Psoas muscle (tissue), 8 donors: ENCODE data around the gene RBM17. TPM values are rescaled to one million over a fixed set of nuclear protein-coding genes. Genes with fewer than 3 reads are reported as not detected.
A peak's percentile ranks its signal among the peaks of the same experiment; 100 is the strongest.
"Not testable (repeated sequence)": the region's sequence is repeated elsewhere in the genome, so short reads cannot be mapped to it uniquely, and the experiment has no call there.

Experiments used
- ATAC-seq, 4 donors: fragments of 200-7000 bp; cut with Tn5 transposase; one replicate each; pipeline ENCODE4 v1.9.1; 2020; ENCODE audit warnings: moderate library complexity in 3 of 4, mild to moderate bottlenecking in 2 of 4
- DNase-seq, 2 donors: peaks; one replicate each; pipeline ENCODE4 v3.0.0-alpha.2; 2020
- H3K27ac ChIP-seq: fragments of 200-600 bp; one replicate; pipeline ENCODE4 v1.8.0; 2022
- H3K27me3 ChIP-seq, 3 donors: fragments of 200-600 bp in 1 of 3; one replicate each; pipeline versions ENCODE4 v1.6.1 to v1.8.0; 2013 to 2022; ENCODE audit warnings: low read length in 2 of 3, mild to moderate bottlenecking in 2 of 3, moderate library complexity in 1 of 3; ENCODE audit not compliant: insufficient read depth in 3 of 3
- H3K36me3 ChIP-seq, 2 donors: fragments of 200-600 bp in 1 of 2; one replicate each; pipeline versions ENCODE4 v1.6.1 to v1.8.0; 2013 to 2022; ENCODE audit warnings: low read depth in 1 of 2, mild to moderate bottlenecking in 1 of 2, moderate library complexity in 1 of 2; ENCODE audit not compliant: insufficient read depth in 1 of 2
- H3K4me1 ChIP-seq: fragments of 200-600 bp; one replicate; pipeline ENCODE4 v1.8.0; 2022
- H3K4me3 ChIP-seq: fragments of 200-600 bp; one replicate; pipeline ENCODE4 v1.8.0; 2022; ENCODE audit warnings: mild to moderate bottlenecking
- H3K9me3 ChIP-seq: fragments of 200-600 bp; one replicate; pipeline ENCODE4 v1.8.0; 2022
- WGBS, 3 donors: extraction: QIAGEN DNeasy Blood & Tissue Kit; methylation state at CpG; one replicate each; pipeline versions ENCODE4 v1.1.6 to v1.1.7; 2013; 5-methylcytosine and 5-hydroxymethylcytosine counted together
- intact Hi-C, 2 donors: fragments of 100-400 bp; cut with DNase I; formaldehyde crosslinking; loops; one replicate each; pipeline versions ENCODE4 v1.11.0 to v1.14.2; 2022
- polyA plus RNA-seq, 3 donors: library from polyadenylated mRNA; stranded (reverse); fragments of 200-250 nt; gene quantifications; one replicate each; pipeline ENCODE4 v1.2.3, GENCODE V29; 2013
- total RNA-seq, 4 donors: library from RNA; stranded (reverse); fragmentation: NEBNext Ultra II Directional in 2 of 4; extraction: Animal tissue kit (Norgen Biotek cat#: 25700) in 2 of 4; gene quantifications; one replicate each; pipeline versions ENCODE4 v1.2.1 to v1.2.4, GENCODE V29; 2021 to 2023
- TF ChIP-seq, protein P1 (sequence below): fragments of 200-600 bp; IDR thresholded peaks from one replicate; pipeline ENCODE4 v1.8.0; 2022; ENCODE audit warnings: antibody characterized with exemption
- donor health status: healthy with polysubstance abuse.
- donor health status: DM: no; HTN: no; CAD: no; lungs with moderate emphysema.
- donor health status: Bipolar disorder and iron deficiency.
- donor health status: healthy.
- donor health status: DM: yes; HTN: yes; CAD: no.
- donor health status: DM: no; HTN: no; CAD: no.
- donor health status: DM: no; HTN: no; CAD: no.
- donor health status: DM: yes; HTN: yes; CAD: no.

The RBM17 gene
- total and polyA plus RNA-seq, 7 donors: 74.4 to 157 (median 95.9) TPM

GRCh38 chr10:6163364-6164270, 74.8 kb downstream of the RBM17 start:
- ATAC-seq (peak; percentile 90 to 98 (median 94)), DNase-seq (peak; percentile 94 to 97)
- TF ChIP-seq, protein P1, sequence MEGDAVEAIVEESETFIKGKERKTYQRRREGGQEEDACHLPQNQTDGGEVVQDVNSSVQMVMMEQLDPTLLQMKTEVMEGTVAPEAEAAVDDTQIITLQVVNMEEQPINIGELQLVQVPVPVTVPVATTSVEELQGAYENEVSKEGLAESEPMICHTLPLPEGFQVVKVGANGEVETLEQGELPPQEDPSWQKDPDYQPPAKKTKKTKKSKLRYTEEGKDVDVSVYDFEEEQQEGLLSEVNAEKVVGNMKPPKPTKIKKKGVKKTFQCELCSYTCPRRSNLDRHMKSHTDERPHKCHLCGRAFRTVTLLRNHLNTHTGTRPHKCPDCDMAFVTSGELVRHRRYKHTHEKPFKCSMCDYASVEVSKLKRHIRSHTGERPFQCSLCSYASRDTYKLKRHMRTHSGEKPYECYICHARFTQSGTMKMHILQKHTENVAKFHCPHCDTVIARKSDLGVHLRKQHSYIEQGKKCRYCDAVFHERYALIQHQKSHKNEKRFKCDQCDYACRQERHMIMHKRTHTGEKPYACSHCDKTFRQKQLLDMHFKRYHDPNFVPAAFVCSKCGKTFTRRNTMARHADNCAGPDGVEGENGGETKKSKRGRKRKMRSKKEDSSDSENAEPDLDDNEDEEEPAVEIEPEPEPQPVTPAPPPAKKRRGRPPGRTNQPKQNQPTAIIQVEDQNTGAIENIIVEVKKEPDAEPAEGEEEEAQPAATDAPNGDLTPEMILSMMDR: no peak
- Histone ChIP-seq H3K27ac (peak overlapping the region; percentile 92), H3K9me3 (no peaks in the 10 kb centered on the region), H3K4me1 (peaks cover 37% of the 10 kb centered on the region), H3K36me3 (peaks cover 0 to 22% of the 10 kb centered on the region in 2 donors), H3K4me3 (peak overlapping the region; percentile 73), H3K27me3 (no peaks in the 10 kb centered on the region)
- 0 to 1% (median 0%) methylated on average over 66 to 91 of the region's 91 CpGs for WGBS, 3 donors
- intact Hi-C loops: loop anchor here (2.0 to 5.0 kb wide), 2 partner anchors 17 to 39 kb away; partner anchors contain the start of gene PFKFB3 (in 1 of the 2)

DNA sequence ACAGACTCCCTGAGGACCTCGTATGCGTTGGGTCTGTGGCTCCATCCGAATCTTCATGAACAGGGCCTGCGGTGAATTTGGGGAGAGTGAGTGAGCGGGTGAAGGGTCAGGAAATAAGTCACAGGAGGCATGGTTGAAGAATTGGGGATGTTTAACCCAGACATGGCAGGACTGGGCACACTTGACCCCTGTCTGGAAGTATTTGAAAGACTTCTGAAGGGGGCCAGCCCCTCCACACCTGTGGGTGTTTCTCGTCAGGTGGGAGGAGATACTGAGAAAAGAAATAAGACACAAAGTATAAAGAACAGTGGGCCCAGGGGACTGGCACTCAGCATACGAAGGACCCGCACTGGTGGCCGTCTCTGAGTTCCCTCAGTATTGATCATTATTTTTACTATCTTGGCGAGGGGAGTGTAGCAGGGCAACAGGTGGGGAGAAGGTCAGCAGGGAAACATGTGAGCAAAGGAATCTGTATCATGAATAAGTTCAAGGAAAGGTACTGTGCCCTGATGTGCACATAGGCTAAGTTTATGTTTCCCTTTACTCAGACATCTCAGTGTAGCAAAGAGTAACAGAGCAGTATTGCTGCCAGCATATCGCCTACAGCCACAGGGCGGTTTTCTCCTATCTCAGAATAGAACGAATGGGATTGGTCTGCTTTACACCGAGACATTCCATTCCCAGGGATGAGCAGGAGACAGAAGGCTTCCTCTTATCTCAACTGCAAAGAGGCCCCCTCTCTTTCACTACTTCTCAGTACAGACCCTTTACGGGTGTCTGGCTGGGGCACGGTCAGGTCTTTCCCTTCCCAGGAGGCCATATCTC, 75.6 kb downstream of the RBM17 start:
- ATAC-seq (peak in 2 of 4 donors; percentile 23 to 43), DNase-seq (no peak)
- Histone ChIP-seq H3K27ac (peak overlapping the region; percentile 92), H3K4me1 (peaks cover 37% of the 10 kb centered on the region), H3K4me3 (peak overlapping the region; percentile 73), H3K9me3 (no peaks in the 10 kb centered on the region), H3K27me3 (no peaks in the 10 kb centered on the region), H3K36me3 (peaks cover 0 to 22% of the 10 kb centered on the region in 2 donors)
- TF ChIP-seq, protein P1: no peak
- 7 to 15% (median 7%) methylated on average over 15 to 16 of the region's 16 CpGs for WGBS, 3 donors
- intact Hi-C loops: loop anchor here (5.0 kb wide), 1 partner anchor 38 kb away; the partner anchor contains the start of gene PFKFB3 (in 2 of the 2)

GRCh38 chr10:6165221-6165725, 76.4 kb downstream of the RBM17 start:
- Histone ChIP-seq H3K9me3 (no peaks in the 10 kb centered on the region), H3K36me3 (peaks cover 0 to 22% of the 10 kb centered on the region in 2 donors), H3K27me3 (no peaks in the 10 kb centered on the region), H3K4me3 (peak overlapping the region; percentile 73), H3K4me1 (peaks cover 44% of the 10 kb centered on the region), H3K27ac (peak overlapping the region; percentile 92)
- 34 to 44% (median 38%) methylated on average over 6 of the region's 6 CpGs for WGBS, 3 donors
- intact Hi-C loops: loop anchor here in 1 of 2 donors (5.0 kb wide), 1 partner anchor 37 kb away; the partner anchor contains the start of gene PFKFB3
- TF ChIP-seq, protein P1: no peak
- ATAC-seq (no peak), DNase-seq (no peak)

- intact Hi-C loops: loop anchor here in 1 of 2 donors (5.0 kb wide), 1 partner anchor 36 kb away; the partner anchor contains the start of gene PFKFB3
These were observed 77.1 kb downstream of the RBM17 start for GRCh38 chr10:6165933-6166332.

More at GRCh38 chr10:6165933-6166332, 77.1 kb downstream of the RBM17 start:
- not testable (repeated sequence) for H3K4me3 ChIP-seq, H3K27me3 ChIP-seq, DNase-seq, H3K9me3 ChIP-seq, ATAC-seq
- peaks cover 50% of the 10 kb centered on the region for H3K4me1 ChIP-seq
- peak overlapping the region; percentile 92 for H3K27ac ChIP-seq
- H3K36me3 ChIP-seq: peaks cover 0 to 22% of the 10 kb centered on the region in 2 donors
- 77 to 87% (median 83%) methylated on average over 15 of the region's 15 CpGs for WGBS, 3 donors

Other genes with a start within 250 kb of the RBM17 start
- 1 to 10 TPM; 2.8 to 4.6 (median 3.2) TPM for gene ANKRD16, start 199.1 kb upstream of the RBM17 start, total RNA-seq
- 1 to 10 TPM; 3.5 to 4.3 (median 4.0) TPM for gene ANKRD16, start 199.1 kb upstream of the RBM17 start, polyA plus RNA-seq
- gene FBH1, start 198.8 kb upstream of the RBM17 start, total RNA-seq: 10 to 100 TPM; 32.4 to 56.7 (median 39.9) TPM
- 10 to 100 TPM; 38.2 to 59.3 (median 54.4) TPM for gene FBH1, start 198.8 kb upstream of the RBM17 start, polyA plus RNA-seq
- gene IL15RA, start 111.5 kb upstream of the RBM17 start, total RNA-seq: 10 to 100 TPM in 1 of 4 donors, 1 to 10 TPM in 3; 7.9 to 10.9 (median 9.5) TPM
- 10 to 100 TPM in 2 of 3 donors, 1 to 10 TPM in 1; 8.9 to 13.1 (median 11.2) TPM for gene IL15RA, start 111.5 kb upstream of the RBM17 start, polyA plus RNA-seq
- gene IL2RA, start 26.7 kb upstream of the RBM17 start, total RNA-seq: 1 to 10 TPM in 1 of 4 donors, under 1 TPM in 3; 0.13 to 1.8 (median 0.73) TPM
- under 1 TPM; 0.08 to 0.20 (median 0.12) TPM for gene IL2RA, start 26.7 kb upstream of the RBM17 start, polyA plus RNA-seq
- gene PFKFB3, start 113.9 kb downstream of the RBM17 start, total RNA-seq: 100 to 1,000 TPM in 3 of 4 donors, 10 to 100 TPM in 1; 25.4 to 225 (median 148) TPM
- gene PFKFB3, start 113.9 kb downstream of the RBM17 start, polyA plus RNA-seq: 100 to 1,000 TPM in 2 of 3 donors, 10 to 100 TPM in 1; 26.7 to 704 (median 448) TPM